HS-27A (cell line): ENCODE measurements around the gene IMPDH1.

ENCODE experiments used
- DNase-seq: peaks from one replicate; pipeline ENCODE4 v3.0.0-alpha.2; 2012; ENCODE audit warnings: low read depth, missing footprints

IMPDH1 gene

DNA sequence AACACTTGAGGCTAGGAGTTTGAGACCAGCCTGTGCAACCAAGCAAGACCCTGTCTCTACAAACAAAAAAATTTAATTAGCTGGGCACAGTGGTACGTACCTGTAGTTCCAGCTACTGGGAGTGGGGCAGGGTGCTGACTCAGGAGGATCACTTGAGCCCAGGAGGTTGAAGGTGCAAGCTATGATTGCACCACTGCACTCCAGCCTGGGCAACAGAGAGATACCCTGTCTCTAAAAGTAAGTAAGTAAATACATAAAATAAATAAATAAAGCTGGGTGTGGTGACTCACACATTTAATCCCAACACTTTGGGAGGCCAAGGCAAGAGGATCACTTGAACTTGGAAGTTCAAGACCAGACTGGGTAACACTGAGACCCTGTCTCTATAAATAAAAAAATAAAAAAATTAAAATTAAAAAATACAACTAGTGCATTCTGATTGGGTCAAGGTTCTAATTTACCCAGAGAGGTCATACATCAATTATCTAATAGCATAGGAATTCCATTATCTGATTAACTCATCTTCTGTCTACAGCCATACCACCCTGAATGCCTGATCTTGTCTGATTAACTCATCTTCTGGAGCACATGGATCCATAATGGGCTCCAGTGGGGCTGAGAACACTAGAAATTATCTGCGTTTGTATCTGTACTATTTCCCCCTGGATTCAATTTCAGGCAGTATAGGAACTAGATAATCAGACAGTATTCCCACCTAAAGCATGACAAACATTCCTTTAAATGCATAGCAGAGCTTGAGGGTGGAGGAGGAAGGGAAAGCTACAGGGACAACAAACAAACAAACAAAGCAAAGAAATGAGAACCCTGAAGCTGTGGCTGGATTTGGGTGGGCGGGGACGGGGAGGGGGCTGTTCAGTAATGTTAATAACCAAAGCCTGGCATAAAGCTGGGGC is 24.9 kb upstream of the IMPDH1 start:
- no peak for DNase-seq

DNA sequence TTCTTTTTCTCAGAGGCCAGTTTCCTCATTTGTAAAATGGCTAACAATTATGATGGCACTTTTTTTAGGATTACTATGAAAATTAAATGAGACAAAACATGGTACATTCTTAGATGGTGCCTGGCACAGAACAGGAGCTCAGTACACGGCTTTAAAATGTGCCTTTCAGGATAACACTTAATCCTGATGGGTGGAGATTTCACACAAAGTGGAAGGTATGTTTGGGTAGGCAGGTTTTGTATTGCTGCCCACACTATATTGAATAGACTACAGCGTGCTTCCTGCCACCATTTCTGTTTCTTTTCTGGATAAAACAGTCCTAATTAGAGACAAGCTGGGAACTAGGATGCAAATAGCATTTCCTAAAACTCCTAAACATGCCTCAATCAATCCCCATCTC is 22.0 kb upstream of the IMPDH1 start:
- DNase-seq: no peak

DNA sequence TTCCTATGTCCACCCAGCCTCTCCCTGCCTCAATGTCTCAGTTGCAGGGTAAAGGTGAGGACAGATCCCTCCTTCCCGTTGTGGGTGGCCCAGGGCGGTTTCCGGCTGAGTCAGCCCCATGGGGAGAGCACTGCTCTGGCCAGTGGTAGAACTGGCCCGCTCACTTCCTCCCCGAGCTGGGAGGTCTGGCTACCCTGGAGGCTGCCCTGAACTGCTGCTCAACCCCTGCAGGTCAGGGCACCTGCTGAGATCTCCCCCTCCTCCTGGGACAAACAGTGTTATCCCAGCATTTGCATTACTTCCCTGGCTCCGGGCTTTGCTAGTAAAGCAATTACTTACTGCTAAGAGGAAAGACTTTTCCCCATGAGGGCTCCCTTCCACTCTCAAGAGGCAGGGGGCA is 21.4 kb upstream of the IMPDH1 start:
- no peak for DNase-seq

DNA sequence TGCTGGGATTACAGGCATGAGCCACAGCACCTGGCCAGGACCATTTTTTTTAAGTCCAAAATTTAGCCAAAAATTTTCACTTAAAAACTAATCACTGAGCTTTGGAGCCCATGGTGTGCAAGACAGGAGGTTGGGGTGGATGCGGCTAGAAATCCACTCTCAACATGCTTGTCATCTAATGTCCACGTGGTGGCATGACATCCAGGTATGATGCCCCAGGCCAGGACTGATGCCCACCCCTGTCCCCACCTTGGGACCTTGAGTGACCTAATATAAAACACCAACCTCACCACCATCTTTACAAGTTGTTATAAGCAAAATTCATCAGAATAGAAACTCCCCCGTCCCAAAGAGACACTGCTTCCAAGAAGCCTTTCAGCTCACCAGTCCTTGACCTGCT is 20.4 kb upstream of the IMPDH1 start:
- no peak for DNase-seq

DNA sequence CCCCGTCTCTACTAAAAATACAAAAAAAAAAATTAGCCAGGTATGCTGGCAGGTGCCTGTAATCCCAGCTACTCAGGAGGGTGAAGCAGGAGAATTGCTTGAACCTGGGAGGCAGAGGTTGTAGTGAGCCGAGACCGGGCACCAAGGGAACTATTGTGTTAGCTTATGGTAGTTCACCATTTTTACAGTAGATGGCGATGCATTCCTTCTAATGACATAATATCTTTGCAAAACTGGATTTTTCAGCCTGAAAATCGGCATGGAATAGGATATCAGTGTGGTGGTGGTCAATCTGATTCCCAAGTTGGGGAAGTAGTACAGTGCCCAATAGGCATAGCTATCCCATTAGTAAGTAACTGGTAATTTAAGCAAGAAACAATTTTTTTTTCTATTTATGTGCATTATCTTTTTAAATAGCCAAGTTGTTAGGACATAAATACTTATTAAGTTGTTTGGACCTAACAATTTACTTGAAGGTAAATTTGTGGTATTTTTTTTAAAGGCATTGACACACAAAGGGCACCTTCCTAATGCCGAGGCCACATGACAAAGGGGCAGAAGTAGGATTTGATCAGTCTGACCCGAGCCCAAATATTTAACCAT is 17.6 kb upstream of the IMPDH1 start:
- DNase-seq: no peak

DNA sequence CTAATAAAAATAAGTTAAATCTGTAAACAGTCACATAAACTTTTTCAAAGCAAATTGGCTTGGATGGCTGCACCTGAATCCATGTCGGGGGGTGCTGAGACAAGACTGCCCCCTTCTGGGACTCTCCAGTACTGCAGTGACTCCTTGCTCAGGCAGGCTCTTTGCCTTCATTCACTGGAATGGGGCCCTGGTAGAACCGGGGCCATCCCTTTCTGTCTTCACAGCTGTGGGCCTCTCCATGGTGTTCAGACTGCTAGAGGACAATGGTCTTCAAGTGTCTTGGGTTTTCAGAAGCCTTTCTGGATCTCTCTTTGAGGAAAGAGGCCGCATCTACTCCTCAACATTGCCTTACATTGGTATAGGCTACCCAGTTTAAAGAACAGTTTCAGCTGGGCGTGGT is 16.1 kb upstream of the IMPDH1 start:
- no peak for DNase-seq

DNA sequence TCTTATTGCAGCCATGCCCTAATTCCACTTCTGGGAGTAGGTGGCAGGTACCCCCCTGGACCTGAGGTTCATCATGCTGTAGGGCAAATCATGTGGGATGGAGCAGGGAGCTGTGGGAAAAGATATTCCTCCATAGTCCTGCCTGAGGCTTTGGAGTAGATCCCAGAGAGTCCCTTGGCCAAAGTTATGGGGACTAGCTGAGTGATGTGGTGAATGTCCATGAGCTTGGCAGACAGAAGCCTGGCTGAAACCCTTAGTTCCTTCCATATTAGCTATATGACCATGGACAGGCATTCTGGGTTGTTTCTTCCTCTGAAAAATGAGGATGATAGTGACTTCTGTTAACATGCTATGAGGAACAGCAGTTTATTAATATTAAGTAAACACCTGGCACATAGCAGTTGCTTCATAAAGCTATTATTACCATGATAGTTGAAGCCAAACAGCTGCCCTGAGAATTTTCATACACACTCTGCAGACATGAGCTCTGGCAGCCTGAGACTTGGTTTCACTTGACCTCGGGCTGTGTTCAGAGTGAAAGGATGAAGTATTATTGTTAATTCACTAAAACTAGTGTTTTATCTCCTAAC is 15.0 kb upstream of the IMPDH1 start:
- DNase-seq: no peak

DNA sequence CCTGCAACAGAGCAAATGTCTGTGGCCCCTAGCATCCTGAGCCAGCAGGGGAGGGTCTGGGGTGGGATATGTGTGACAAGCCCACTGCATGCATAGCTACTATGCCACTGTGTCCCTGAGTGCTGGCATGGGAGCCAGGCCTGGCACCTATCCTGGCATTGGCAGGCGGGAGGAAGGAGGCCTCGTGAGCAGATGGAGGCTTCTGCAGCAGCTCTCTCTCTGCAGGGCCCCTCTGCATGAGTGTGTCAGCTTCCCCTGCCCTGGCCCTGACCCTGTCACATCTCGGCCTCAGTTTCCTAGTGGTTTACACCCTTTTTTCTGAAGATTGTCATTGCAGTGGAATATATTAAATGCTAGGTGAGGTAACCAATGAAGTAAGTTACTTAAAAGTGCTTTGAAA is 13.1 kb upstream of the IMPDH1 start:
- DNase-seq: no peak

DNA sequence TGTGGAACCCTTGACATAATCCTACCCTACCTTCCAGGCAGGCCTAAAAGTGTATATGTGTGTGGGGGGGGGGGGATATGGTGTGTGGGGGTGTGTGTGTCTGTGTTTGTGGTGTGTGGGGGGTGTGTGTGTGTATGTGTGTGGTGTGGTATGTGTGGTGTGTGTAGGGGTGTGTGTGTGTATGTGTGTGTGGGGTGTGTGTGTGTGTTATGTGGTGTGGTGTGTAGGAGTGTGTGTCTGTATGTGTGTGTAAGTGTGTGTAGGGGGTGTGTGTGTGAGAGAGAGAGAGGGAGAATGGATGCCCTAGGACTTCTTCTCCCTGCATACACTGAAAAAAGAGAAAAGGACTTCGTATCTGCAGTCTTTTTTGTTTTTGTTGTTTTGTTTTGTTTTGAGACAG is 12.3 kb upstream of the IMPDH1 start:
- DNase-seq: no peak

DNA sequence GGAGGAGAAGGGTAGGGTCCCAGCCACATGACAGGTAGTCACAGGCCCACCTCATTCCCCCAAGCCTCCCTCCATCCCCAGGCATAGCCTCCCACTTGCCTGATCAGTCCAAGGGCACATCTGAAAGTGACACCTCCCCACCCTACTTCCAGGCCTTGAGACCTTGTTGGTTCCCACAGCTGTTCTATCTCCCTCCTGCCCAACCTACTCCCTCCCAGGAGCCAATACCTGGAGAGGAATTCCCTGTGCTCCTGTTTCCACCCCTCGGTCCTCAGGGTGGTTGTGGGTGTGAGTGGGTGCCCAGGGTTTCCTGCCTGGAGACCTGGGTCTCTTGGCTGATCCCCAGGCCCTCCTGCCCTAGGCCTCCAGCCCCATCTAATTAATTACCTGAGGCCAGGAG is 11.6 kb upstream of the IMPDH1 start:
- DNase-seq: no peak

DNA sequence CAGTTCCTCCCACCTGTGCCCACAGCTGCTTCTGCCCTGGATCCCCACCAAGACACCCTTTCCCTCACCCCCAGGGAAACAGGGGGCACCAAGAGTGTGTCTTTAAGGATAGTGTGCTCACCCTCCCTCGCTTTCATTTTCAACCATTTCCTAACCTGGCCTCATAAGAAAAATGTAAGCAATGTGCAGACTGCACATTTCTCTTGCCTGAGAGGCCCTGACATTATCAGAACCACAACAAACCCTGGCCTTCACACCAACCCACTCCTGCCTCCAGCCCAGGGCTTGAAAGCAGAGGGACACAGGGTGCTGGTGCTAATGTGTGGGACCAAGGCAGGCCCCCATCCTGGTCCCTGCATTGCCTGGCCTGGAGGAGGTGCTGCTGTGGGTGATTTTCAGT is 11.0 kb upstream of the IMPDH1 start:
- DNase-seq: no peak

DNA sequence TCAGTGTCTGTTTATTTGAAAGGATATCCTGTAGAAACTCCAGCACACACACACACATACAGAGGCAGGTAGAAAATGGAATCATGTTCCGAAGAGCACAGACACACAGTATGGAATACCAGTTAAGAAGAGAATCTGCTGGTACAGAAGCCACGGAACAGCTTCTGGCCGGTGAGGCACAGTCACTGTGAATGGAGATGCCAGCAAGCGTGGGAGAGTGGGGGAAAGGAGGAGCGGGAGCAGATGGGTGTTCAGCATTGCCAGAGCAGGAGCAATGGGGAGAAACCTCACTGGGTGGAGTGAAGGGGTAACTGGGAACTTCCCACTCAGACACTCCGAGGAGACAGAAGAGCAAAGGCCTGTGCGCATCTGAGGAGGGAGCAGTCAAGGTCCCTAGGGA is 9.5 kb upstream of the IMPDH1 start:
- no peak for DNase-seq

DNA sequence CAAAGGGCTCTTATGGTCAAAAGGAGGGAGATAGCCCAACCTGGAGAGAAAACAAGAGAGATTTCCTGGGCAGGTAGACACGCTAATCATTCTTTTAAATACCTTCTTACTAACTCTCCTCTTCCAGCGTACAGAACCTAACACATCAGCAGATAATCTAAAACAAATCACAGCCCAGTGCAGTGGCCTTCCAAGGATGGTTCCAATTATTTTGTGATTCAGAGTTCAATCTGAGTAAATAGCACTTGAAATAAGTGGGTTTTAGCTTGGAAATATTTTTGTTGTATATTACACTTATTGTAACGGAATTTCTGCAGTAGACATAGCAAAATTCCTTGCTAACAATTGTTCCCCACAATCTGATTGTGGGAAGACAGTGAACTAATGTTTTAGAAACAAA is 7.3 kb upstream of the IMPDH1 start:
- DNase-seq: no peak

DNA sequence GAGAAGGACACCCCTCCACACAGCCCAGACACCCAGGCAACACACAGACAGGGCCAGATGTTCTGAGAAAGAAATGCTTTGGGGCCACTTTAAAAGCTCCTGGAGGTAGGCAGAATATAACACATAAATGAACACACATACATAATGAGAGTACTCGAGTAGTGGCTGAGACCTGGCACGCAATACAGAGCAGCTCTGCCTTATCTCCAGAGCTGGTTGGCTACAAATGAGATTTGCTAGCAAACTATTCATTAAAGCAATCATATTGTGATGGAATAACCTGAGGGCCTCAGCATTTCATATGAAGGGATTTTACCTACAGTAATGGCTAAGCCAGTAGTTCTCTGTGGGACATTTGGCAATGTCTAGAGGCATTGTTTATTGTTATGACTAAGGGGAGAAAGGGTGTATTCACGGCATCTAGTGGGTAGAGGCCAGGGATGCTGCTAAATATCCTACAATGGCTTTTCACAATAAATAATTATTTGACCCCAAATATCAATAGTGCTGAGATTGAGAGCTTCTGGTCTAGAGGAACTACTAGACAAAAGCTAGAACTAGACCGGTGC is 5.5 kb upstream of the IMPDH1 start:
- no peak for DNase-seq

DNA sequence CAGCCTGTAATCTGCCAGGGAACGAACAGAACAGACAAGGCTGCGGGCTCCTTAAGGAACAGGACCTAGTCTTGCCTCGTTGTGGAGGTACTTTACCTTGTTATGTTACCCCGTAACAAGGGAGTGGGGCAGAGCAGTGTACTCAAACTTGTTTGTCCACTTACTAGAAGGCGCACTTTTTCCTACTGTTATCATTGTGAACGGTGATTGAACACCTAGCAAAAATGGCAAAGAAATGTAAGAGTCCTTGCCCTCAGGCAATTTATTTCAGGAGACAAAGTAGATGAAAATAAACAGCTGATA is 620 bp upstream of the IMPDH1 start:
- no peak for DNase-seq

DNA sequence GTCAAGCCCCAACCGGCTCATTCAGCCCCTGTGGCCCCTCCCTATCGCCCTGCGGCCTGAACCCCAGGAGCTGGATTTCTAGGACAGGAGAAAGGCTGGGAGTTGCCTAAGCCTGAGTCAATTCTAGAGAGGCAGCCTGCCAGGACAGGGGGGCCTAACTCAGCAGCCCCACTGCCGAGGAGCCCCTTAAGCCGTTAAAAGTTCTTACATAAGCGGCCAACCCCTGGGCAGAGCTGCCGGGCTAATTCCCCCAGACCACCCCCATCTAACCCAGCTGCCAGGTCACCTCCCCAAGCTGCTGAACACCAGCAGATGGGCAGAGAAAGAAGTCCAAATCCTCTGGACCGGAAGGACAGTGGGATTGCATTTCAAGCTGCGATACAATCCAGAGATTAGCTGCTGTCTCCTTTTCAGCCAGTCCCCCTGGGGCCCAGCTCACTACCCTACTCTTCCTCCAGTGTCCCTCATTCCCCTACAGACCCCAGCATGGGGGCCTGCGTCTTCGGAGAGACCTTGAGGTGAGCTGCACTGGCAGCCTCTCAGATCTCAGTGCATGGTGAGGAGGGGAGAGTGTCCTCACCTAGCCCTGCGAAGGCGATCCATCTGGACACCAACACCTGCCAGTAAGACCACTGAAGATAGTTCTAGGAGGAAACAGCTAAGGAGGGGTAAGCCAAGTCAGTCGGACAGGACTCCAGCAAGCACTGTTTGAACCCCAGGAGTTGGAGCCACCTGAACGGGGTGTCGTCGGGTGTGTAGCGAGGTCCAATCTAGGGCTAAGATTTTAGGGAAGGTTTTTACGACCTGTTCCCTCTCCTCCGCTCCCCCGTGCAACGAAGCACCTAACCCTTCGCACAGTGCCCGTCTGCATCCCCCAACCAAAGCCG is 830 bp downstream of the IMPDH1 start:
- DNase-seq: no peak

DNA sequence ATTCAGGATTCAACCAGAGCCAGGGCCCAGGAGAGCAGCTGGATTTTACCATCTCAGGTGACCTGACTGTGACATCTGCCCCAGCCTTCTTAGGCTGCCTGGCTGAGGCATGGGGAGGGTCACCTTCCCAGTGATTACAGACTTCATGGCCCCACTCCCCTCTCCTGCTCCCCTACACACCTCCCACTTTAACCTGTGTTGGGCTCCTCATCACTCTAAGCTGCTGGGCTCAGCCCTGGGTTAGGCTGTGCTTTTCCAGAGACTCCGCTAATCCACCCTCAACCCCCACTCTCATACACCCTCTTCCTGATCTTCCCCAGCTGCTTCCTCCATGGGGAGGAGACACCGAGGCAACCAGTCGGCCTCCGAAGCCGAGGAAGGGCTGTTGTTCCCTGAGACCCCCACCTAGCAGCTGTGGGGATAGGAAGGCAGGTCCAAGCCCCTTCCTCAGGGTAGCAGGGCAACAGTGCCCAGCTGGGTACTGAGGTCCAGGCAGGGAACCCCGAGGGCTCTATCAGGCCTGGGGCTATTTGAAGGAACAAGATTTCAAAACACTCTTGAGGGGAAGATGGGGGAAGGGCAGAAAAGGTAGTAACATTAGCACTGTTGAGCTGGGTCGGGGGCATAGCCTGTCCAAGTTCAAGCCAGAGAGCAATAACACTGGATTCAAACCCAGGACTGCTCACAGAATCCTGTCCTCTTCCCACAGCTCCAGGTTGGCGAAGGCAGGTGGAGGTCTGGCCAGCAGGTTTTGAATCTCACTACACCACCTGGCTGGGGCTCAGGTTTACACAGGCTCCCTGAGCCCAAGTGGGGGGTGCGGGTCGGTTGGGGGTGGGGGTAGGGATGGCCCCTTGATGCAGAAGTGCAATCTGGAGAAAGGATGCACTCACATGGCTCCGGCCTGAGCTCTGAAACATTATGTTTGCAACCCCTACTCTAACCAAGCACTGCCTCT is 1.8 kb downstream of the IMPDH1 start:
- no peak for DNase-seq

DNA sequence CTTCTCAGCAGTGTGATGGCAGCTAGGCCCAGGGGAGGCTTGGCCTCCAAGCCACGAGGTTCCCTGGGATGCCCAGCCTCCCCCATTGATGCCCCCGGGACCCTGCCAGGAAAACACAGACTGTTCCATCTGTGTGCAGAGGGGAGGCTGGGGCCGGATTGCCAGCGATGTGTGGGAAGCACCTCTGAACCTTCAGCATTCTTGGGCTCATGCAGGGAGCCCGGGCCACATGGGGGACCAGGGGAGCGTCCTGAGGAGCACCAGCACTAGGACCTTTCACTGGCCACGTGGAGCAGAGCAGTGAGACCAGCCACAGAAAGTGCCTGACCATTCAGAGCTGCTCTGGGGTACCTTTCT is 2.6 kb downstream of the IMPDH1 start:
- no peak for DNase-seq

DNA sequence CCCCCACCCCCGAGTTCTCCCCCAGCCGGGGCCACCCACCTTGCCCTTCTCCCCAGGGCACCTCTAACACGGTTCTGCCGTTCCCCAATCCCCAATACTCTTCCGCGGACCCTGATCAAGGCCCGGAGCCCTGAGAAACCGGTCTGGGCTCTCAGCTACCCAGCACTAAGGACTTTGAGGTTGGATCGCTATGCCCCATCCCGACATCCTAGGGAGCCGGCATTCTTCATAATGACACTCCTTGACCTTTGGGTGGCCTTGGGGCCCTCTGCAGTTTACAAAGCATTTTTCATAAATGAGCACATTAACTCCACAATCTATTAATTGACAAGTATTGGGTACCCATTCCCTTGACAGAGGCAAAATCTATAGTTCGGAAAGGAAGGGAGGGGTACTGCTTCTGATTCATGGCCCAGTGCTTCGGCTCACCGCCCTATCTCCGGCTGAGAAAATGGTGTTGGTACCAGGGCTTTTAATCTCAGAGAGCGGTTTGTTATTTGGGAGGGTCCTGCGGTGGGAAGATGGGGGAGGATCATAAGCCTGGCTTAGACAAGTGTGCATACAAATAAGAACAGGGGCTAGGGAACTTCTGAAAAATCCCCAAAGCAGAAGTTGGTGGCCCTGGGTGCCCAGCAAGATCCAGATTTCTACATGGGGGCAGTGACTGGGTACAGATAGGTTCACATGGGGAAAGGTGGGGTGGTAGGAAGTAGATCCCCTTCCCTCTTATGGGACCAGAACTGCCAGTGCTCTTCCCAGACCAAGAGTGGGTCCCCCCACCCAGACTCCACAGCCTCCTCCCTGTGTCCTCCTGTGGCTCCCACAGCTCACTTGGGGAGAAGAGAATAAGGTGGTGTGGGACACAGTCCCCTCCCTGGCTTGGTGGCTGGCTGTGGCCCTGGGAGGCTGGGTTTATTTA is 3.2 kb downstream of the IMPDH1 start:
- DNase-seq: no peak
